RWPE2 (cell line): ENCODE measurements around the gene GIT1.
A peak's percentile ranks its signal among the peaks of the same experiment; 100 is the strongest.

Experiments used
- ATAC-seq: fragments of 200-7000 bp; cut with Tn5 transposase; 3 replicates; pipeline ENCODE4 v1.9.1; 2021; ENCODE audit warnings: low read depth
- DNase-seq: peaks from one replicate; pipeline ENCODE4 v3.0.0-alpha.2; 2020; ENCODE audit warnings: low spot score
- H3K27ac ChIP-seq: fragments of 450-650 bp; 2 replicates; pipeline ENCODE4 v1.5.1; 2017; ENCODE audit warnings: mild to moderate bottlenecking; ENCODE audit not compliant: poor library complexity, severe bottlenecking
- H3K27me3 ChIP-seq: fragments of 250-450 bp; sonication (Bioruptor Pico); 2 replicates; pipeline ENCODE4 v1.5.1; 2021; ENCODE audit warnings: mild to moderate bottlenecking, moderate library complexity; ENCODE audit not compliant: insufficient read depth, poor library complexity, severe bottlenecking
- H3K36me3 ChIP-seq: fragments of 250-450 bp; sonication (Bioruptor Pico); 2 replicates; pipeline ENCODE4 v1.5.1; 2020; ENCODE audit warnings: low read depth, mild to moderate bottlenecking, moderate library complexity
- H3K4me1 ChIP-seq: fragments of 250-450 bp; sonication (Bioruptor Pico); 2 replicates; pipeline ENCODE4 v1.5.1; 2021; ENCODE audit warnings: mild to moderate bottlenecking, moderate library complexity; ENCODE audit not compliant: insufficient read depth, poor library complexity, severe bottlenecking
- H3K4me3 ChIP-seq: fragments of 250-450 bp; sonication (Bioruptor Pico); 2 replicates; pipeline ENCODE4 v1.5.1; 2021; ENCODE audit warnings: mild to moderate bottlenecking, moderate library complexity; ENCODE audit not compliant: severe bottlenecking
- H3K9me3 ChIP-seq: fragments of 250-450 bp; sonication (Bioruptor Pico); 2 replicates; pipeline ENCODE4 v1.5.1; 2021; ENCODE audit warnings: mild to moderate bottlenecking, moderate library complexity; ENCODE audit not compliant: severe bottlenecking
- TF ChIP-seq, protein P1 (sequence below): fragments of 450-650 bp; IDR thresholded peaks from one replicate; pipeline ENCODE4 v1.5.1; 2017; ENCODE audit warnings: mild to moderate bottlenecking, moderate library complexity; ENCODE audit not compliant: poor library complexity, severe bottlenecking

The GIT1 gene

DNA sequence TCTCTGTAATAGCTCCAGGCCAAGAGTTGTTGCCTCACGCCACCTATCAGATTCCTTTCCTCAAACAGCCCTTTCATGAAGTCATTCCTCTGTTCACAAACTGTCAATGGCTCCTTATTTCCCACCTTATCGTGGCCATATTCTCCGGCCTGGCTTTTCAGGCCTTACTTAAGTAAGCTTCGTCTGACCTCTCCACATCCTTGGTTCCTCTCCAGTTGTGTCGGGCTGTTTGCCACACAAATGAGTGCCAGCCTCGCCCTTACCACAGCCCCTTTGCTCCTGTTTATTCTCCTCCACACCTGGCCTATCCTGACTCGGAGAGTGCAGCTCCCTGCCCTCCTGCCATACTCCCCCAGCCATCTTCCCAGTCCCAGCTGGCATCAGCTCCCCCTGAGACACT lies 18.9 kb downstream of the GIT1 start:
- H3K4me1 ChIP-seq: peaks cover 3% of the 10 kb centered on the region
- H3K9me3 ChIP-seq: no peaks in the 10 kb centered on the region
- no peak overlapping the region for H3K27ac ChIP-seq
- ATAC-seq (no peak), DNase-seq (no peak)
- TF ChIP-seq, protein P1, sequence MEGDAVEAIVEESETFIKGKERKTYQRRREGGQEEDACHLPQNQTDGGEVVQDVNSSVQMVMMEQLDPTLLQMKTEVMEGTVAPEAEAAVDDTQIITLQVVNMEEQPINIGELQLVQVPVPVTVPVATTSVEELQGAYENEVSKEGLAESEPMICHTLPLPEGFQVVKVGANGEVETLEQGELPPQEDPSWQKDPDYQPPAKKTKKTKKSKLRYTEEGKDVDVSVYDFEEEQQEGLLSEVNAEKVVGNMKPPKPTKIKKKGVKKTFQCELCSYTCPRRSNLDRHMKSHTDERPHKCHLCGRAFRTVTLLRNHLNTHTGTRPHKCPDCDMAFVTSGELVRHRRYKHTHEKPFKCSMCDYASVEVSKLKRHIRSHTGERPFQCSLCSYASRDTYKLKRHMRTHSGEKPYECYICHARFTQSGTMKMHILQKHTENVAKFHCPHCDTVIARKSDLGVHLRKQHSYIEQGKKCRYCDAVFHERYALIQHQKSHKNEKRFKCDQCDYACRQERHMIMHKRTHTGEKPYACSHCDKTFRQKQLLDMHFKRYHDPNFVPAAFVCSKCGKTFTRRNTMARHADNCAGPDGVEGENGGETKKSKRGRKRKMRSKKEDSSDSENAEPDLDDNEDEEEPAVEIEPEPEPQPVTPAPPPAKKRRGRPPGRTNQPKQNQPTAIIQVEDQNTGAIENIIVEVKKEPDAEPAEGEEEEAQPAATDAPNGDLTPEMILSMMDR: no peak
- H3K27me3 ChIP-seq: no peaks in the 10 kb centered on the region
- H3K4me3 ChIP-seq: no peak overlapping the region
- peaks cover 20% of the 10 kb centered on the region for H3K36me3 ChIP-seq

DNA sequence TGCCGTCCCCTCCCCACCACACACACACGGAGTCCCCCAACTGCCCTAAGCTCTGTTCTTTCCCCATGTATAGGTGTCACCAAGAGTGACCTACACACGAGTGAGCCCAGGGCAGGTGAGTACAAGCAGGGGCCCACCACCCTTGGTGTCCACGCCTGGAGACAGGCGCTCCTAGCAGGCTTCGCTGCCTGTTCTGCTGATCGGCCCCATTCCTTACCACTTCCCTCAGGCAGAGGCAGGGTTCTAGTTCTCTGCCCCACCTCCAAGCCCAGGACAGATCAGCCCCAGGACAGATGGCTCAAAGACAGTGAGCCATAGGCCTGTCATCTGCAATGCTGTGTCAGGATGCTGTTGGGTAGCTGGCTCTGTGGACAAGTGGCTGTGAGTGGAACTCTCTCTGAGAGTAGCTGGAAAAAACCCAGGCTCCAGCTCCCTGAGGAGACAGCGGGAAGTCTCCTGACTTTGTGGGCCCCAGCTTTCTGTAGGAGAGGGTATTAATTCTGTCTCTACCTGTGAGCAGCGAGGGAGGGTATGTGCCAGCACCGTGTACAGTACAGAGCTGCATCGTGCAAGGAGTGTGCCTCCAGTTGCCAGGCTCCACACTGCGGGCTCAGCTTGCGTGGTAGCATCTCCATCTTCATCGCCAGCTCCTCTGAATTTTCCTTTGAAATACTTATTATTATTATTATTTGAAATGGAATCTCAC lies 20.1 kb downstream of the GIT1 start:
- ATAC-seq: peak; percentile 4
- no peak for DNase-seq
- H3K27ac ChIP-seq: peak overlapping the region; percentile 79

DNA sequence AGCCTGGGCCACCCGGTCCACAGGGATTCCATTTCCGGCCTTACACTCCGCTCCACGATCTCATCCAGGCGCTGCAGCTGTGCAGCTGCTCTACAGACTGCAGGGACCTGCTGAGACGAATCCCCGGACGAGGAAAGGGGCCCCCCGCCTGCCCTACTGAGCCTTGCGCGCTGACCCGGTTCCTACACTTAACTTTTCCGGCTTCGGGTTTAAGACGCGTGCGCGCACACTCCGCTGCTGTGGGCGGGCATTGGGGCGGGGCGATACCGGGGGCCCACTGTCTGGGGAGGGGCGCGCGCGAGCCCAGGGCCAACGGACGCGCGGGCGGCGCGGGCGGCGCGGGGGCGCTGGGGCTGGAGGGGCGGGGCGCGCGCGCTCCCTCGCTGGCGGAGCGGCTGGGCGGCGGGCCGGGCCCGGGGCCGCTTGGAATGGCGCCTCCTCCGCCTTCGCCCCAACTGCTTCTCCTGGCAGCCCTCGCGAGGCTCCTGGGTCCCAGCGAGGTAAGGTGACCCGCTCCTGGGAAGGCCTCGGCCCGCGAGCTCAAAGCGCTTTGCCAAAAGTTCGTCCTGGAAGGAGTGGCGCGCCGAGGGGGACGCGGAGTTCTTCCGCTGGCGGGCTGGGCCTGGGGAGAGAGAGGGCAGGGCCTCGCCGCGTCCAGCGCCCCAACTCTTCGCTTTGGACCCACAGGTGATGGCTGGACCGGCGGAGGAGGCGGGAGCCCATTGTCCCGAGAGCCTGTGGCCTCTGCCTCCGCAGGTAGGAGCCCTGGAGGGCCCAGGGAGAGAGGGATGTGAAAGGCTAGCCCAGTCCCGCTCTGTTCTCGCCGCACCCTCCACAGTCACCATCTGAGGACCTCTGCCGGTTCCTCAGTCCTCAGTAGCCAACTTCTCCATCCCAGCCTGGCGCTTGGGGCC lies 20.9 kb downstream of the GIT1 start, which contains the start of gene TP53I13:
TSS of gene TP53I13 (plus strand) at position 371 of the 914 bp plus-strand sequence. CDS start at position 429, 58 bp downstream.
- TF ChIP-seq, protein P1: no peak
- peak within 1 kb of the TSS; percentile 79 for H3K27ac ChIP-seq
- DNase-seq: peak; percentile 89
- H3K4me3 ChIP-seq: peak within 1 kb of the TSS; percentile 53
- ATAC-seq: peak; percentile 44
- H3K9me3 ChIP-seq: no peaks in the 10 kb centered on the region
- peaks cover 7% of the 10 kb centered on the region for H3K36me3 ChIP-seq
- H3K27me3 ChIP-seq: no peaks in the 10 kb centered on the region
- peaks cover 3% of the 10 kb centered on the region for H3K4me1 ChIP-seq

More for the DNA sequence above, 20.1 kb downstream of the GIT1 start:
- TF ChIP-seq, protein P1: no peak
- Histone ChIP-seq H3K36me3 (peaks cover 11% of the 10 kb centered on the region), H3K4me1 (peaks cover 3% of the 10 kb centered on the region), H3K27me3 (no peaks in the 10 kb centered on the region), H3K4me3 (peak overlapping the region; percentile 53), H3K9me3 (no peaks in the 10 kb centered on the region)

DNA sequence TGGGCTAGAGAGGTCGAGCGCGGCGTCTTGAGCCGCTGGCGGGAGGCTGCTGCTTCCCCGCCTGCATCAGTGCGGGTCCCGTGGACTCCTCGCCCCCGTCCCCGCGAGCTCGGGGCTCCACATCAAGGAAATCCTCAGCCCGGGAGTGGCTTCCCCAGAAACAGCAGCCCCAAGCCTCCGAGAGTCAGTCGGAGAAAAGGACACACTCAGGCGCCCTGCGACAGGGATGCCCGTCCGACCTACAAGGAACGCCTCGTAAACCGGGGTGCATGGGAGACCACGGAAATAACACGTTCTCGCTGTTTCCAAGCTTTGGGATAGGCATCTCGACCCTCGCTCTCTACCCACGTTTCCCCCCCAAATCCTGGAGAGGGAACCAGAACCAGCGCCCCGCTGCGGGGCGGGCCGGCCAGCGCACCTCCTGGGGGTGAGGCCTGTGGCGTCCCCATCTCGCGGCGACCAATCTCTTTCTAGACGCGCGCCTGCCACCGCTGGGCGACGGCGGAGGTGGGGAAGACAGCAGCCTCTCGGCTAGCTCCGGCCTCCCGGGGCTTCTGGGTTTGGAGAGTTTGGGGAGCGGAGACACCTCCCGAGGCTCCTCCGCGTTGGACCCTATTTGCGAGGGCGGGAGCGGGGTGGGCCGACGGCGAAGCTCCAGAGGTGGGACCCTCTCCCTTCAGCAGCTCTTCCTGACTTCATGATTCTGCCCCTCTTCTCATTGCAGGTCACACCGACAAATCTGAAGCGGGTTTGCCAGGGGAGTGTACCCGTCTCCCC lies 21.7 kb downstream of the GIT1 start:
- H3K27ac ChIP-seq: peak overlapping the region; percentile 79
- H3K4me1 ChIP-seq: peaks cover 3% of the 10 kb centered on the region
- ATAC-seq: peak; percentile 32
- DNase-seq: peak; percentile 75
- TF ChIP-seq, protein P1: peak; percentile 43
- H3K36me3 ChIP-seq: no peaks in the 10 kb centered on the region; the same call in 1 of the 2 replicates
- H3K9me3 ChIP-seq: no peaks in the 10 kb centered on the region
- H3K4me3 ChIP-seq: peak overlapping the region; percentile 53
- H3K27me3 ChIP-seq: no peaks in the 10 kb centered on the region
